Measurements from ENCODE around the gene GAPDH. TPM values are rescaled to one million over a fixed set of nuclear protein-coding genes. Genes with fewer than 3 reads are reported as not detected.
A peak's percentile ranks its signal among the peaks of the same experiment; 100 is the strongest.
"Not testable (repeated sequence)": the region's sequence is repeated elsewhere in the genome, so short reads cannot be mapped to it uniquely, and the experiment has no call there.

The GAPDH gene
- total RNA-seq (2014; rRNA removed; shearing (Covaris generic)) = 9,568 and 10,591 TPM in 2 replicates
- 5,419 and 5,908 TPM in 2 replicates for polyA plus RNA-seq (2014; cell fraction: nucleus; rRNA removed)

DNA sequence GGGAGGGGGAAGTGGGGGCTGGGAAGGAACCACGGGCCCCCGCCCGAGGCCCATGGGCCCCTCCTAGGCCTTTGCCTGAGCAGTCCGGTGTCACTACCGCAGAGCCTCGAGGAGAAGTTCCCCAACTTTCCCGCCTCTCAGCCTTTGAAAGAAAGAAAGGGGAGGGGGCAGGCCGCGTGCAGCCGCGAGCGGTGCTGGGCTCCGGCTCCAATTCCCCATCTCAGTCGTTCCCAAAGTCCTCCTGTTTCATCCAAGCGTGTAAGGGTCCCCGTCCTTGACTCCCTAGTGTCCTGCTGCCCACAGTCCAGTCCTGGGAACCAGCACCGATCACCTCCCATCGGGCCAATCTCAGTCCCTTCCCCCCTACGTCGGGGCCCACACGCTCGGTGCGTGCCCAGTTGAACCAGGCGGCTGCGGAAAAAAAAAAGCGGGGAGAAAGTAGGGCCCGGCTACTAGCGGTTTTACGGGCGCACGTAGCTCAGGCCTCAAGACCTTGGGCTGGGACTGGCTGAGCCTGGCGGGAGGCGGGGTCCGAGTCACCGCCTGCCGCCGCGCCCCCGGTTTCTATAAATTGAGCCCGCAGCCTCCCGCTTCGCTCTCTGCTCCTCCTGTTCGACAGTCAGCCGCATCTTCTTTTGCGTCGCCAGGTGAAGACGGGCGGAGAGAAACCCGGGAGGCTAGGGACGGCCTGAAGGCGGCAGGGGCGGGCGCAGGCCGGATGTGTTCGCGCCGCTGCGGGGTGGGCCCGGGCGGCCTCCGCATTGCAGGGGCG is at the start of gene GAPDH:
Gene GAPDH, plus strand, starts transcription at position 595 of the 772 bp plus-strand sequence. CDS start 316 bp downstream, outside the sequence.
- DNase-seq (ENCODE audit: extremely low read depth, low read depth) = peak; percentile 96

DNA sequence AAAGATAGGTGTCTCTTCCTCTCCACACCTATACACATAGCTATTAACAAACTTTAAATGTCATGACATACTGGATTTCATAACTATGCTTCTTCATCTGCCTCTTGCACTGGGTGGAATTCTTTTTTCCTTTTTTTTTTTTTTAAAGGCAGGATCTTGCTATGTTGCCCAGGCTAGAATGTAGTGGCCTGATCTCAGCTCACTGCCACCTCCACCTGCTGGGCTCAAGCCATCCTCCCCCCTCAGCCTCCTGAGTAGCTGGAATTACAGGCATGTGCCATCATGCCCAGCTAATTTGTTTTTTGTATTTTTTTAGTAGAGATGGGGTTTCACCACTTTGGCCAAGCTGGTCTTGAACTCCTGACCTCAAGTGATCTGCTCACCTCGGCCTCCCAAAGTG is 46.1 kb upstream of the GAPDH start:
- DNase-seq (ENCODE audit: extremely low read depth, low read depth) = no peak

DNA sequence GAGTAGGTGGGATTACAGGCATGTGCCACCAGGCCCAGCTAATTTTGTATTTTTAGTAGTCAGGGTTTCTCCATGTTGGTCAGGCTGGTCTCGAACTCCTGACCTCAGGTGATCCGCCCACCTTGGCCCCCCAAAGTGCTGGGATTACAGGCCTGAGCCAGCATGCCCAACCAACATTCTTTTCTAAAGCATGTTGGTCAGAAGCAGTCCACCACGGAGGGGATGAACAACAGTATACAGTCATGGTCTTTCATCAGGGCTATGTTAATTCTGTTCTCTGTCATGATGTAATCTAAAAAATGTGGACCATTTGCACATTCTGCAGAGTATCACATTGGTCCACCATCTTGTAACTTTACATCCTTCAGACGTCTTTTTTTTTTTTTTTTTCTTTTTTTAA is 44.9 kb upstream of the GAPDH start:
- DNase-seq (ENCODE audit: extremely low read depth, low read depth) = no peak

DNA sequence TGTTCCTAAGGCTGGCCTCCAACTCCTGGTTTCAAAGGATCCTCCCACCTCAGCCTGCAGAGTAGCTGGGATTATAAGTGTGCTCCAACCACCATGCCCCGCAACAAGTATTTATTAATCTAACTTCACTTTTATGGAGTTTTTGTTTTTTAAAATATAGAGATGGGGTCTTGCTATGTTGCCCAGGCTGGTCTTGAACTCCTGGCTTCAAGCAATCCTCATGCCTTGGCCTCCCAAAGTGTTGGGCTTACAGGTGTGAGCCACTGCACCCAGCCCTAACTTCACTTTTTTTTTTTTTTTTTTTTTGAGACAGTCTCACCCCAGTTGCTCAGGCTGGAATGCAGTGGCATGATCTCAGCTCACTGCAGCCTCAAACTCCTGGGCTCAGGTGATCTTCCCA is 43.6 kb upstream of the GAPDH start:
- DNase-seq (ENCODE audit: extremely low read depth, low read depth) = not testable (repeated sequence)

DNA sequence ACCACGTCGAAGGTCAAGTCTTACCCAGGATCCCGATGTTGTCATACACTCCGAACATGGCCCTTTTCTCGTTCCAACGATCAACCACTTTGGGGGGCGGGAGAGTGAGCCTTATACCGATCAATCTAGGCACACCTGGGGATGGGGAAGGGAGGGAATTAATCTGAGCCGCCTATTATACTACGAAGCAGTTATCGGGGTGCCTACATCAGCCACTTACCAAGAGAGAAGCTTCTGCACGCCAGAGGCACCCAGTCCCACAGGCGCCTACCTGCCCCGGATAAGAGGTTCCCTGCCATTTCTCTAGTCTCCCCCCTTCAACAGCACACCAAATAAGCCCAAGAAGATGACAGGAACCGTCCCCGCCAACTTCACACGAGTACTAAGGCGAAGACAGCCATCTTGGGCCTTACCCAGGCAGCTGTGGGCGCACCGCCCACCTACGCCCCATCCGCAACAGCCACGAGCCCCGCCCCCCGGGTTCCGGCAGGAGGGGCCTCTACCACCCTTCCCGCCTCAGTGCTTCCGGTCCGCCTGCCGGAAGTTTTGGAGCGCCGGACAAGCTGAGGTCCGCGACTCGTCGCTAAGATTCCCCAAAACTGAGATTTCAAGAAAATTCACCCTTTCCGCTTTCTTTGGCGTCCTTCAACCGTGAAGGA is 41.4 kb upstream of the GAPDH start, which contains the start of gene MRPL51:
Gene MRPL51, minus strand, starts transcription at position 425 of the 659 bp plus-strand sequence. Its CDS starts 126 bp downstream, at position 299.
- DNase-seq (ENCODE audit: extremely low read depth, low read depth) = peak; percentile 87

DNA sequence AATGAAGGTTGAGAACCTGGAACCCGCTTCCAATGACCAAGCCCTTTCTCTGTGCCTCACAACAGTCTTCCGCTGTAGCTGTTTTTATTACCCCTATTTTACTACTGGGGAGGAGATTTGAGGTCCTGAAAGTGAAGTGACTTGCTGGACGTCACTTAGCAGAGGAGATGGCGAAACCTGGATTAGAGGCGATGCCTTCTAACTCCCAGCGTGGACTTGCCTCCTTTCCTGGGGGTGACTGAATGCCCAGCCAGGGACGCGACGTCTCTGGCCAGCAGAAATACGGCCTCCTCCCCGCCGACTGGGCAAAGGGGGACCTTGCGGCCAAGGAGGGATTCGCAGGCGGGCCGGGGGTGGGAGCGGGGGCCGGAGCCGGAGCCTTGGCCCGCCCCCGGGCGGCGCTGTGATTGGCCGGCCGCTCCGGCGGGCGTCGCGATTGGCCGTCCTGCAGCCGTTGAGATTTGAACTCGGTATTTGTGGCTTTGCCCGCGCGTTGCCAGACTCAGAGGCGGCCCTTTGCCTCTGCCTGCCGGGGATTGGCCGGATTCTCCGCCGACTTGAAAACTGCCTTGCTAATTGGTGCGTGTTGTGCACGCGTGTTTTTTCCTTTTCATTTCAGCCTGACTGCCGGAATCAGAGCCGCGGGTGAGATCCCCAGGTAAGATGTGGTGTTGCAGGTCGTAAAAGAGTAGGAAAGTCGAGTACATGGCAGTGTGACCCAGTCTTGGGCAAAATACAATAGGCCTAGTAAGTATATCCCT is 40.6 kb upstream of the GAPDH start, which contains the start of gene NCAPD2:
Gene NCAPD2, plus strand, starts transcription at position 606 of the 761 bp plus-strand sequence. CDS start 997 bp downstream, outside the sequence.
- DNase-seq (ENCODE audit: extremely low read depth, low read depth) = peak; percentile 91

DNA sequence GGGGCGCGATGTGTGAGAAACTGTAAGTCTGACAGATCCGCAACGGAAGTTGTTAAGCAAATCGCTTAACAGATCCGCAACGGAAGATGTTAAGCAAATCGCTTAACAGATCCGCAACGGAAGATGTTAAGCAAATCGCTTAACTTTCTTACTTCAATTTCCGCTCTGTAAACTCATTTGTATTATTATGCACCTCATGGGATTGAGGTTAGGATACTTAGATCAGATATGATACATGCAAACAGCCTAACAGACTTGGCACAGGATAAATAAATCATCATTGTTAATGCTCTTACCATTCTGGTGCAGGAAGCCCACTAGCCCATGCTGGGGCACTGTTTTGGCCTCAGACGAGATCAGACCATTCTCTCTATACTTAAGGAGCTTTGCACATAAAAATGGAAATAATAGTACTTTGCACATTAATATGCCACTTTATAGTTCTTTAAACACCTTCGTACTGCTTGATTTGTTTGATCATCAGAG is 40.0 kb upstream of the GAPDH start:
- DNase-seq (ENCODE audit: extremely low read depth, low read depth) = no peak

DNA sequence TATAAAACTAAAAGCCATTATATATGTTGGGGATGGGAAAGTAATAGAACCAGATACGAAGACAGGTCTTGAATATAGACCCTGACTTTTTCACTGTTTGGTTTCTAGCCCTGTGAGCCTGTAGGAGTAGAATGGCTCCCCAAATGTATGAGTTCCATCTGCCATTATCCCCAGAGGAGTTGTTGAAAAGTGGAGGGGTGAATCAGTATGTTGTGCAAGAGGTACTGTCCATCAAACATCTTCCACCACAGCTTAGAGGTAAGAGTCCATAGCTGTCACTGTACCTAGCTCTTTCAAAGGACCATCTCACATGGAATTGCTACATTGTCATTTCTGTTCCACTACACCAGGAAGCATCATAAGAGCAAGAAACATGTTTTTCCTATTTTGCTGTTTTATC is 39.3 kb upstream of the GAPDH start:
- no peak for DNase-seq (ENCODE audit: extremely low read depth, low read depth)

DNA sequence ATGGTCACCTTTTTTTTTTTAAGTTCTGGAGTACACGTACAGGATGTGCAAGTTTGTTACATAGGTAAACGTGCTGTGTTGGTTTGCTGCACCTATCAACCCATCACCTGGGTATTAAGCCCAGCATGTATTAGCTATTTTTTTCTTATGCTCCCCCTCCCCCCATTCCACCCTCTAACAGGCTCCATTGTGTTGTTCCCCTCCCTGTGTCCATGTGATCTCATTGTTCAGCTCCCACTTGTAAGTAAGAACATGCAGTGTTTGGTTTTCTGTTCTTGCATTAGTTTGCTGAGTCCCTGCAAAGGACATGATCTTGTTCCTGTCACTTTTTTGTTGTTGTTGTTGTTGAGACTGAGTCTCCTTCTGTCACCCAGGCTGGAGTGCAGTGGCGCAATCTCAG is 37.0 kb upstream of the GAPDH start:
- not testable (repeated sequence) for DNase-seq (ENCODE audit: extremely low read depth, low read depth)

DNA sequence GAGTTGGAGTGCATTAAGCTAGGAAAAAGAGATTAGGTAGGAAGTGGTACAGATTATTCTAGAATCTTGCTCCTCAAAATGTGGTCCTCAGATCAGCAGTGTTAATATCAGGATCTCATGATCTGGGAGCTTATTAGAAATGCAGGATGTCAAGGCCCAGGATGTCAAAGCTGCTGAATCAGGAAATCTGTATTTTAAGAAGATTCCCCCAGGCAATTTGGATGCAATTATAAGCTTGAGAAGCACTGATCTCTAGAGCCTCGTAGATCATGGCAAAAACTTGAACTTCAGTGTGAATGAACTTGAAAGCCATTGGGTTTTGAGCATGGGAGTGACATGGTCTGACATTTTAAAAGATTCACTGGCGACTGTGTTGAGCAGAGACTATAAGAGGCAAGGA is 33.9 kb upstream of the GAPDH start:
- no peak for DNase-seq (ENCODE audit: extremely low read depth, low read depth)

DNA sequence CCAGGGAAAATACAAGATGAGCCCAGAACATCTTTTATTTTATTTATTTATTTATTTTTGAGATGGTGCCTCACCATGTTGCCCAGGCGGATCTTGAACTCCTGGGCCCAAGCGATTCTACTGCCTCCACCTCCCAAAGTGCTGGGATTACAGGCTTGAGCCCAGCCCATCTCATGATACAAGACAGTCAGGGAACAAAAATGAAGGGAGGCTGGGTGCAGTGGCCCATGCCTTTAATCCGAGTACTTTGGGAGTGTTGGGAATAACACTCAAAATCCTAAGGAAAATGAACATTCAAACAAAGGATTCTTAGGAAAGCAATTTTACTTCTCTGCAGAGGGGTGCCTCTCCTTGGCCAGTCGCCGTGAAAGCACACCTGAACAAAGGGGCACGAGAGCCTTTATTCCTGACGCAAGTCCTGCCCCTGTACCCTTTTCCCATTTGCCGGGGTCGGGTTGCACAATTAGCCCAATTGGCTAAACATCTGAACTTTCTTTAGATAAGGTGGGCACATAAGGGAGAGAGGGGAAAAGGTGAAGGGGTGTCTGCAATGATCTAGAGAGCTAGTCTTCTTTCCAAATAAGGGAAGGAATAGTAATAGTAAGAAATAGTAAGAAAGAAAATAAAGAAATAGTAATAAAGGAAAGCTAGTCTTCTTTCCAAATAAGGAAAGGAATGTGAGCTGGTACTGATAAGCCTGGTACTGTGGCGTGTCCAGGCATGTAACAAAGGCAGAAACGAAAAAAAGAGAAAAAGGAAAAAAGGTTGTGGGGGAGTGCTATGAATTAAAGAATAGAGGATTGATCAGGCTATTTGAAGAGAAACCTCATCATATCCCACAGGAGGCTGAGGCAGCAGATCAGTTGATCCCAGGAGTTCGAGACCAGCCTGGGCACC is 27.0 kb upstream of the GAPDH start:
- no peak for DNase-seq (ENCODE audit: extremely low read depth, low read depth)

DNA sequence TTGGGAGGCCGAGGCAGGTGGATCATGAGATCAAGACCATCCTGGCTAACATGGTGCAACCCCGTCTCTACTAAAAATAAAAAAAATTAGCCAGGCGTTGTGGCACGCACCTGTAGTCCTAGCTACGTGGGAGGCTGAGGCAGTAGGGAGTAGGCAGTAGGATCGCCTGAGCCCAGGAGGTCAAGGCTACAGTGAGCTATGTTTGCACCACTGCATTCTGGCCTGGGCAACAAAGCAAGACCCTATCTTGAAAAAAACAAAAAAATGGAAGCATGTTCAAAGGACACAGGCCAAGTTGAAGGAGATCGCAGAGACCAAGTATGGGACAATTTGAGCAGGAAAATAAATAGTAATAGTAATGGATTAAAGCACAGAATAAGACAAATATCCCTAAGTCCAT is 26.2 kb upstream of the GAPDH start:
- no peak for DNase-seq (ENCODE audit: extremely low read depth, low read depth)

DNA sequence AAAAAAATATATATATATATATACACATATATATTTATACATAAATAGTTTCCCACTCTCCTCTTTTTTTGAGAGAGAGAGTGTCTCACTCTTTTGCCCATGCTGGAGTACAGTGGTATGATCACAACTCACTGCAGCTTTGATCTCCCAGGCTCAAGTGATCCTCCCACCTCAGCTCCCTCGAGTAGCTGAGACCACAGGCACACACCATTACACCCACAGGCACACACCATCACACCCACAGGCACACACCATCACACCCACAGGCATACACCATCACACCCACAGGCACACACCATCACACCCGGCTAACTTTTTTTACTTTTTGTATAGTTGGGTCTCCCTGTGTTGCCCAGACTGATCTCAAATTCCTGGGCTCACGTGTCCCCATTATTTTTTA is 14.1 kb upstream of the GAPDH start:
- DNase-seq (ENCODE audit: extremely low read depth, low read depth) = no peak

DNA sequence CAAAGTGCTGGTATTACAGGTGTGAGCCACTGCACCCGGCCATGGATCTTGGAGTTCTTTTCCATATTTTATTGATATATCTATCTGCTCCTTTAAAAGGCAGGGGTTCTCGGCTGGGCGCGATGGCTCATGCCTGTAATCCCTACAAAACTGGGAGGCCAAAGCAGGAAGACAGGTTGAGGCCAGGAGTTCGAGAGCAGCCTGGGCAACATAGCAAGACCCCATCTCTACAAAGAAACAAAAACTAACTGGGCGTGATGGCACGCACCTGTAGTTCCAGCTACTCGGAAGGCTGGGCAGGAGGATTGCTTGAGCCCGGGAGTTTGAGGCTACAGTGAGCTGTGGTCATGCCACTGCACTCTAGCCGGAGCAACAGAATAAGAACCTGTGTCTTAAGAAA is 12.1 kb upstream of the GAPDH start:
- DNase-seq (ENCODE audit: extremely low read depth, low read depth) = no peak

DNA sequence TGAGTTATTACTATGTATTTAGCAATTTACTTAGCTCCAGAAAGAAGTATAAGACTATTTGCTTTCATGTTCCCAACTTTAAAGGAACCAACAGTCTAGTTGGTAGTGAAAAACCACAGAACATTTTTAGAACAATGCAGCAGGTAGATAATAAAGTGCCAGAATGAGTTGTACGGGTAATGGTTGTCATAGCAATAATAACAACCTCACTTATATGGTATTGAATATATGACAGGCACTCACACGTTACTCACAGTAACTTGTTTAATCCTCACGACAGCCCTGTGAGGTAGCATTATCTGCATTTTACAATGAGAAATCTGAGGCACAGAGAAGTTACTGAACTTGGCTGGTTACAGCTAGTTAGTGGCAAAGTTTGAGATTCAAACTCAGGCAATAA is 10.6 kb upstream of the GAPDH start:
- DNase-seq (ENCODE audit: extremely low read depth, low read depth) = no peak

DNA sequence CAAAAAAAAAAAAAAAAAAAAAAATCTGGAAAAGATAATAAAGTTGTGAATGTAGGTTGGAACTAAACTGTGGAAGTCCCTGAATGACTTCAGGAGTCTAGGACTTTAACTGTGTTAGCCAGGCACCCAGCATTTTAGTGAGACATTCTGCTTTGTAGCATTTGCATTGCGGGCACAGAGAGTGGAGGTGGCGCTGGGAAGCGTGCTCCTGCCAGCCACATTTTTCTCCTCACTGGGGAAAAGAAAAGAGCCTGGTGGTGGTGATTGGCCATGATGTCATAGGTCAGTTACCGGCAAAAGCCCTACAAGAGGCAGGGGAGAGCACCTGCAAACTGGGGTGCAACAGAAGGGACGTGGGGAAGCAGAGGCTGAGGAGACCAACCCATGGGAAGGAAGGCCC is 9.7 kb upstream of the GAPDH start:
- DNase-seq (ENCODE audit: extremely low read depth, low read depth) = no peak

DNA sequence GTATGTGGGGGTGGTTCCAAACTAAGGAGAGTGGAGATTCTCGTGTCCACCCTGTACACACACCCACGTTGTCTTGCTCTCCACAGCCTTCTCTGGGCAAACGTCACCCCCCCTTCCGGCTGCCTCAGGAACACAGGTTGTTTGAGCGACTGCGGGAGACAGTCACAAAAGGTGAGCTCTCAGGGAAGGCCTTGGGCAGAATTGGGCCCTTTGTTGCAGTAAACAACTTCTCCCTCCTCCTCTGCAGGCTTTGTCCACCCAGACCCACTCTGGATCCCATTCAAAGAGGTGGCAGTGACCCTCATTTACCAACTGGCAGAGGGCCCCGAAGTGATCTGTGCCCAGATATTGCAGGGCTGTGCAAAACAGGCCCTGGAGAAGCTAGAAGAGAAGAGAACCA is 8.1 kb upstream of the GAPDH start:
- DNase-seq (ENCODE audit: extremely low read depth, low read depth) = no peak

DNA sequence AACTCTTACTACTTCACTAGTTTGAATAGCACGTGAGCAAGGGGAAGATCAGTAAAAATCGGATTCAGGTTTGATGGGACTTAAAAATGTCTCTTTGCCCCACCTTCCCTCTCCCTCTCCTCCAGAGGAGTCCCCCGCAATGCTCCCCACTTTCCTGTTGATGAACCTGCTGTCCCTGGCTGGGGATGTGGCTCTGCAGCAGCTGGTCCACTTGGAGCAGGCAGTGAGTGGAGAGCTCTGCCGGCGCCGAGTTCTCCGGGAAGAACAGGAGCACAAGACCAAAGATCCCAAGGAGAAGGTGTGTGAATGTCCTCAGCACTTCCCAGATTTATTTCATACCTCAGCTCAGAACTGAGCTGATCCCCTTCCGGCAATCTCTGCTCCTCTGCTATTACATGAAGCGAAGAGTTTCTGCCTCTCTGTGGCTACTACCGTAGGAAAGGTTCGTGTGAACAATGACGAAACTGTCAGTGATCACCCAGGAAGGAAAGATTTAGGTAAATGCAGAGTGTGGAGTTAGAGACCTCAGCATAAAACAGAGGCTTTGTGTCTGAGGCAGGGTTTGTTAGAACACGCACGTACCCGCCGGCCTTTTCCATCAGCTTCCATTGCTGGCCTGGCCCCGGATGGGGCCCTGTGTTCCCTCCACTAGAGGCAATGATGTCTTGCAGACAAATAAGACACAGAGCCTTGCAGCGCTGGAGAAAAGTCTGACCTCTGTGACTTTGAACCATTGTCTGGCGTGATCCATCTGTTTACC is 7.4 kb upstream of the GAPDH start:
- no peak for DNase-seq (ENCODE audit: extremely low read depth, low read depth)

DNA sequence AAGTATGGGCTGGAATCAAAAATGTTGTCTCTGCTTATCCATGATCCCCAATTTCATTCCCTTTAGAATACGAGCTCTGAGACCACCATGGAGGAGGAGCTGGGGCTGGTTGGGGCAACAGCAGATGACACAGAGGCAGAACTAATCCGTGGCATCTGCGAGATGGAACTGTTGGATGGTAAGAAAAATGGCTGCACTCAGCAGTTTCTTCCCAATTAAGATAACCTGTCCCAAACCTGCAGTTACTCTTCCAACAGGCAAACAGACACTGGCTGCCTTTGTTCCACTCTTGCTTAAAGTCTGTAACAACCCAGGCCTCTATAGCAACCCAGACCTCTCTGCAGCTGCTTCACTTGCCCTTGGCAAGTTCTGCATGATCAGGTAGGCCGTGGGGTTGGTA is 6.6 kb upstream of the GAPDH start:
- no peak for DNase-seq (ENCODE audit: extremely low read depth, low read depth)
